Measurements from ENCODE around the gene DNASE2.

DNASE2 gene

GRCh38 chr19:12867120-12868099, 13.8 kb downstream of the DNASE2 start:
- Histone ChIP-seq H3K27ac (ENCODE audit: low read length) (no peak overlapping the region), H3K27me3 (ENCODE audit: low read depth, low read length) (no peaks in the 10 kb centered on the region), H4K20me1 (ENCODE audit: insufficient read depth, low read length) (no peaks in the 10 kb centered on the region), H3K36me3 (replicated peaks; ENCODE audit: low read depth, low read length) (peaks cover 12% of the 10 kb centered on the region), H3K4me3 (ENCODE audit: low read length) (peak overlapping the region; percentile 24; the same call in 1 of the 2 replicates), H3K4me2 (ENCODE audit: low read length) (peak overlapping the region; percentile 6), H2AFZ (ENCODE audit: low read depth, low read length) (no peak overlapping the region), H3K9ac (ENCODE audit: low read length) (no peak overlapping the region), H3K9me3 (ENCODE audit: insufficient read depth, low read length) (no peaks in the 10 kb centered on the region), H3K4me1 (ENCODE audit: low read length) (peaks cover 6% of the 10 kb centered on the region), H3K79me2 (ENCODE audit: low read length) (no peaks in the 10 kb centered on the region)
- TF ChIP-seq, protein P1, sequence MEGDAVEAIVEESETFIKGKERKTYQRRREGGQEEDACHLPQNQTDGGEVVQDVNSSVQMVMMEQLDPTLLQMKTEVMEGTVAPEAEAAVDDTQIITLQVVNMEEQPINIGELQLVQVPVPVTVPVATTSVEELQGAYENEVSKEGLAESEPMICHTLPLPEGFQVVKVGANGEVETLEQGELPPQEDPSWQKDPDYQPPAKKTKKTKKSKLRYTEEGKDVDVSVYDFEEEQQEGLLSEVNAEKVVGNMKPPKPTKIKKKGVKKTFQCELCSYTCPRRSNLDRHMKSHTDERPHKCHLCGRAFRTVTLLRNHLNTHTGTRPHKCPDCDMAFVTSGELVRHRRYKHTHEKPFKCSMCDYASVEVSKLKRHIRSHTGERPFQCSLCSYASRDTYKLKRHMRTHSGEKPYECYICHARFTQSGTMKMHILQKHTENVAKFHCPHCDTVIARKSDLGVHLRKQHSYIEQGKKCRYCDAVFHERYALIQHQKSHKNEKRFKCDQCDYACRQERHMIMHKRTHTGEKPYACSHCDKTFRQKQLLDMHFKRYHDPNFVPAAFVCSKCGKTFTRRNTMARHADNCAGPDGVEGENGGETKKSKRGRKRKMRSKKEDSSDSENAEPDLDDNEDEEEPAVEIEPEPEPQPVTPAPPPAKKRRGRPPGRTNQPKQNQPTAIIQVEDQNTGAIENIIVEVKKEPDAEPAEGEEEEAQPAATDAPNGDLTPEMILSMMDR (IDR thresholded peaks at IDR 0.05; ENCODE audit: low read depth, low read length): no peak
- TF ChIP-seq EZH2phosphoT487 (IDR thresholded peaks at IDR 0.05; ENCODE audit: low read depth): no peak

- Histone ChIP-seq H3K9ac (ENCODE audit: low read length) (no peak overlapping the region), H3K36me3 (replicated peaks; ENCODE audit: low read depth, low read length) (peaks cover 12% of the 10 kb centered on the region), H3K9me3 (ENCODE audit: insufficient read depth, low read length) (no peaks in the 10 kb centered on the region), H3K27me3 (ENCODE audit: low read depth, low read length) (no peaks in the 10 kb centered on the region), H3K27ac (ENCODE audit: low read length) (no peak overlapping the region), H3K4me2 (ENCODE audit: low read length) (no peak overlapping the region), H3K4me3 (ENCODE audit: low read length) (no peak overlapping the region), H4K20me1 (ENCODE audit: insufficient read depth, low read length) (no peaks in the 10 kb centered on the region), H2AFZ (ENCODE audit: low read depth, low read length) (no peak overlapping the region), H3K79me2 (ENCODE audit: low read length) (no peaks in the 10 kb centered on the region), H3K4me1 (ENCODE audit: low read length) (peaks cover 6% of the 10 kb centered on the region)
- no peak for TF ChIP-seq EZH2phosphoT487 (IDR thresholded peaks at IDR 0.05; ENCODE audit: low read depth)
- TF ChIP-seq, protein P1 (IDR thresholded peaks at IDR 0.05; ENCODE audit: low read depth, low read length): no peak
These were observed 14.7 kb downstream of the DNASE2 start for GRCh38 chr19:12866416-12867119.

- Histone ChIP-seq H4K20me1 (ENCODE audit: insufficient read depth, low read length) (no peaks in the 10 kb centered on the region), H3K27ac (ENCODE audit: low read length) (no peak overlapping the region), H3K4me1 (ENCODE audit: low read length) (peaks cover 6% of the 10 kb centered on the region), H3K27me3 (ENCODE audit: low read depth, low read length) (no peaks in the 10 kb centered on the region), H3K9ac (ENCODE audit: low read length) (no peak overlapping the region), H3K4me3 (ENCODE audit: low read length) (no peak overlapping the region), H3K9me3 (ENCODE audit: insufficient read depth, low read length) (no peaks in the 10 kb centered on the region), H3K36me3 (replicated peaks; ENCODE audit: low read depth, low read length) (peaks cover 10% of the 10 kb centered on the region), H3K79me2 (ENCODE audit: low read length) (no peaks in the 10 kb centered on the region), H2AFZ (ENCODE audit: low read depth, low read length) (no peak overlapping the region), H3K4me2 (ENCODE audit: low read length) (no peak overlapping the region)
- TF ChIP-seq, protein P1 (IDR thresholded peaks at IDR 0.05; ENCODE audit: low read depth, low read length): no peak
- TF ChIP-seq EZH2phosphoT487 (IDR thresholded peaks at IDR 0.05; ENCODE audit: low read depth): no peak
These were observed 15.4 kb downstream of the DNASE2 start for GRCh38 chr19:12865746-12866415.

Data from OCI-LY3 (cell line).